Pancreas (tissue), 10 donors: Measurements from ENCODE around the gene CLOCK. TPM values are rescaled to one million over a fixed set of nuclear protein-coding genes. Genes with fewer than 3 reads are reported as not detected.

Experiments
- ATAC-seq, 4 donors: fragments of 200-7000 bp; cut with Tn5 transposase; one replicate each; pipeline versions ENCODE4 v1.8.0 to v1.9.1; 2020; ENCODE audit warnings: mild to moderate bottlenecking in 4 of 4, moderate library complexity in 4 of 4
- DNase-seq, 6 donors: peaks; one replicate each; pipeline ENCODE4 v3.0.0-alpha.2; 2020
- FAIRE-seq: peaks from 2 replicates; lab custom pipeline; 2012; peaks lifted over from hg19 to GRCh38; lab: Jason Lieb, UNC
- H3K27ac ChIP-seq, 4 donors: fragments of 200-600 bp; sonication (generic); 1 replicate in 3 of 4; 2 replicates in 1 of 4; pipeline versions ENCODE4 v1.5.0 to v1.8.0; 2020
- H3K27me3 ChIP-seq, 4 donors: fragments of 200-600 bp; one replicate each; pipeline ENCODE4 v1.8.0; 2021
- H3K36me3 ChIP-seq, 3 donors: fragments of 200-600 bp; sonication (generic) in 1 of 3; one replicate each; pipeline versions ENCODE4 v1.5.0 to v1.8.0; 2020 to 2021
- H3K4me1 ChIP-seq, 3 donors: fragments of 200-600 bp; one replicate each; pipeline ENCODE4 v1.8.0; 2021
- H3K4me3 ChIP-seq, 4 donors: fragments of 200-600 bp; sonication (generic) in 2 of 4; one replicate each; pipeline versions ENCODE4 v1.5.0 to v1.8.0; 2020 to 2021
- H3K9me3 ChIP-seq, 4 donors: fragments of 200-600 bp; one replicate each; pipeline ENCODE4 v1.8.0; 2021
- WGBS, 2 donors: extraction: QIAGEN DNeasy Blood & Tissue Kit; methylation state at CpG; one replicate each; pipeline ENCODE4 v1.1.7; 2013; 5-methylcytosine and 5-hydroxymethylcytosine counted together
- intact Hi-C, 3 donors: fragments of 100-400 bp; cut with DNase I; formaldehyde crosslinking; loops; one replicate each; pipeline versions ENCODE4 v1.11.1 to v1.14.2; 2022
- polyA plus RNA-seq, 2 donors: library from polyadenylated mRNA; stranded (reverse); fragments of 200-250 nt; gene quantifications; one replicate each; pipeline ENCODE4 v1.2.3, GENCODE V29; 2013
- total RNA-seq, 6 donors: library from RNA; stranded (reverse); fragmentation: NEBNext Ultra II Directional in 4 of 6; extraction: Animal tissue kit (Norgen Biotek cat#: 25700) in 4 of 6; gene quantifications; one replicate each; pipeline versions ENCODE4 v1.2.1 to v1.2.4, GENCODE V29; 2021 to 2023
- TF ChIP-seq, protein P1 (sequence below), 4 donors: fragments of 200-600 bp; sonication (generic) in 3 of 4; IDR thresholded peaks; one replicate each; pipeline versions ENCODE4 v1.5.0 to v1.8.0; 2021; ENCODE audit warnings: antibody characterized with exemption in 4 of 4
- donor health status: healthy with polysubstance abuse.
- donor health status: DM: no; HTN: no; CAD: no; lungs with moderate emphysema.
- donor health status: DM: no; HTN: no; CAD: no.
- donor health status: control.
- donor health status: control.
- donor health status: Bipolar disorder and iron deficiency.
- donor health status: DM: yes; HTN: yes; CAD: no.
- donor health status: DM: no; HTN: no; CAD: no.
- donor health status: DM: no; HTN: no; CAD: no.
- donor health status: DM: yes; HTN: yes; CAD: no.

Gene CLOCK
- total and polyA plus RNA-seq, 8 donors = 2.9 to 14.1 (median 10.8) TPM

DNA sequence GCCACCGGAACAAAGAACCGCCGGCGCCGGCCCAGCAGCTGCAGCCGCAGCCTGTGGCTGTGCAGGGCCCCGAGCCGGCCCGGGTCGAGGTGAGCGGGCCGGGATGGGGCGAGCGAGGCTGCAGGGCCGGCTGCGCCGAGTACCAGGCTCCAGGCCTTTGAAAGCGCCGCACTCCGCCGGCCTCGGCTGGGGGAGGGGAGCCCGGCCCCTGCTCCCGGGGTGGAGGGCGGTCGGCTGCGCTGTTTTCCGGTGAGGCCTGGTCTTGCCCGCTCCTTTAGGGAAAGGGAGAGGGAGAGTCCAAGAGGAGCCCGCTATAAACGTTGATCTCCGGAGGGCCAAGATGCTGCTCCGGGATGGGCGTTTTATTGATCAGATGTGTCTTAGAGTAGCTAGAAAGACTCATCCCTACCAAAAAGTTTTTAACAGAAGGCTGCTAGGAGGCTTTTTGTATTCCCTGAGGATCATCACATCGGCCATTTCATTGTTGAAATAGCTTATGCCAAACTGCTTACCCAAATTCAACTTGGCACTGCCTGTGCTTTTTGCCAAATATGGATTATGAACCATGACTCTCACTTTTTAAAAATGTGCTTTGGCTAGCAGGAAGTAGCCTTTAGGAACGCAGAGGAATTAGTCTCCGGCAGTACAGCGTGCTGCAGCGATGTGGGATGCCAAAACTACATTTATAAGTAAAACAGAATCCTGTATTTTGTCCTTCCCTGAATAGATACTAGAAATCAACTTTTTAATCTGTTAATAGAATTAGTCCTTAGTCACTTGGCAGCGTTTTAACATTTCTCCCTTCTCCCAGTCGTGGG, 150.2 kb downstream of the CLOCK start:
- WGBS, 2 donors = 0% methylated on average over 41 of the region's 41 CpGs
- Histone ChIP-seq H3K36me3 (no peaks in the 10 kb centered on the region), H3K27ac (peak overlapping the region; percentile 96 to 99 (median 97)), H3K4me1 (peaks cover 10 to 22% (median 14%) of the 10 kb centered on the region in 3 donors), H3K9me3 (no peaks in the 10 kb centered on the region), H3K27me3 (no peaks in the 10 kb centered on the region), H3K4me3 (peak overlapping the region; percentile 92 to 99 (median 94))
- TF ChIP-seq, protein P1, sequence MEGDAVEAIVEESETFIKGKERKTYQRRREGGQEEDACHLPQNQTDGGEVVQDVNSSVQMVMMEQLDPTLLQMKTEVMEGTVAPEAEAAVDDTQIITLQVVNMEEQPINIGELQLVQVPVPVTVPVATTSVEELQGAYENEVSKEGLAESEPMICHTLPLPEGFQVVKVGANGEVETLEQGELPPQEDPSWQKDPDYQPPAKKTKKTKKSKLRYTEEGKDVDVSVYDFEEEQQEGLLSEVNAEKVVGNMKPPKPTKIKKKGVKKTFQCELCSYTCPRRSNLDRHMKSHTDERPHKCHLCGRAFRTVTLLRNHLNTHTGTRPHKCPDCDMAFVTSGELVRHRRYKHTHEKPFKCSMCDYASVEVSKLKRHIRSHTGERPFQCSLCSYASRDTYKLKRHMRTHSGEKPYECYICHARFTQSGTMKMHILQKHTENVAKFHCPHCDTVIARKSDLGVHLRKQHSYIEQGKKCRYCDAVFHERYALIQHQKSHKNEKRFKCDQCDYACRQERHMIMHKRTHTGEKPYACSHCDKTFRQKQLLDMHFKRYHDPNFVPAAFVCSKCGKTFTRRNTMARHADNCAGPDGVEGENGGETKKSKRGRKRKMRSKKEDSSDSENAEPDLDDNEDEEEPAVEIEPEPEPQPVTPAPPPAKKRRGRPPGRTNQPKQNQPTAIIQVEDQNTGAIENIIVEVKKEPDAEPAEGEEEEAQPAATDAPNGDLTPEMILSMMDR (IDR thresholded peaks at IDR 0.05) = no peak
- DNase-seq (peak; percentile 43 to 79 (median 62)), ATAC-seq (peak; percentile 46 to 65 (median 52)), FAIRE-seq (no peak)
- intact Hi-C loops = no loop called here

DNA sequence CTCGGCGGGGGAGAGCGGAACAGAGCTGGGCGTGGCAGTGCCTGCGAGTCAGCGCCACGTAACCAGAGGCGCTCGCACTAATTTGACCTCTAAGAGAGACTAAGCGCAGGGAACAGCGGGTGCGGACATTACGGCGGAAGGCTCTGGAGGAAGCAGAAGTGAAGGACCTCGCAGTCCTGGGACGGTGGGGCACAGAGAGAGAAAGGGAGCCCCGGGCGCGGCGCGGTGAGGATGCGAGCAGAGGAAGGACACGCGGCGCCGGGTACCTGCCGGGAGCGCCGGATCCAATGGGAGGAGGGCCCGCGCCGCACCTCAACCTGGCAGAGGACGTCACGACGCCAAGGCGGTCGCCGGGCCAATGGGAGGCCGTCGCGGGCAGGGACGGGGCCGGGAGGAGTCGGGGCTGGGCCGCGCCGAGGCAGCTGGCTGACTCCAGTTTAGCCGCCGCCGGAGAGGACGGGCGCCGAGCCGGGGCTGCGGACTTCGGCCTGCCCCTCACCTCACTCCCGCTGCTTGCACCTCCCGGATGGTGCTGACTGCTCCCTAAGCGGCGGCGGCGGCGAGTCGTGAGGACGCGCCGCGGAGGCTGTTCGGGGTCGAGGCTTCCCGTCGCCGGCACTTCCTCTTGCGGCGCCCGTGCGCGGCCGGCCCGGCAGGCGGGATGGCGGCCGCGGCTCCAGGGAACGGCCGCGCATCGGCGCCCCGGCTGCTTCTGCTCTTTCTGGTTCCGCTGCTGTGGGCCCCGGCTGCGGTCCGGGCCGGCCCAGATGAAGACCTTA, 151.0 kb downstream of the CLOCK start, which contains the start of gene TMEM165:
Gene TMEM165 (plus strand): TSS at position 429 of the 779 bp plus-strand sequence. CDS start 233 bp downstream, at position 662.
- peaks cover 3 to 18% (median 9%) of the 10 kb centered on the region in 3 donors for H3K4me1 ChIP-seq
- TF ChIP-seq, protein P1 (IDR thresholded peaks at IDR 0.05) = no peak
- H3K27me3 ChIP-seq = no peaks in the 10 kb centered on the region
- H3K27ac ChIP-seq = peak within 1 kb of the TSS; percentile 96 to 99 (median 97)
- DNase-seq (peak; percentile 93 to 99 (median 95)), ATAC-seq (peak; percentile 93 to 97 (median 96)), FAIRE-seq (no peak)
- H3K36me3 ChIP-seq = no peaks in the 10 kb centered on the region
- H3K9me3 ChIP-seq = no peaks in the 10 kb centered on the region
- 0 to 1% methylated on average over 57 to 95 of the region's 95 CpGs for WGBS, 2 donors
- intact Hi-C loops = no loop called here
- H3K4me3 ChIP-seq = peak within 1 kb of the TSS; percentile 92 to 99 (median 94)

DNA sequence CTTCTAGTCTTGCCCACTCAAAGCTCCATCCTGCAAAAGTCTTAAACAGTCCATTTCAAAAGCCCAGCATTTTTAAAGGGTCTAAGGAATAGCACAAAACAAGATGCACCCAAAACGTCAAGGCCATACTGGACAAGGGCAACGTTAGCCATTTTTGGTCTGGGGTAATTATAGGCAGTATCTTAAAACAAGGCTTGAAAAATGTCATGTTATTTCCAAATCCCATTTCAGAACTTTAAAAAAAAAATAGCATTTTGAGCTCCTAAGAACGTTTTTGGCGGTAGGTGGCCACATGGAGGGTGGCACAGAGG, 151.5 kb downstream of the CLOCK start:
- FAIRE-seq (no peak), ATAC-seq (no peak), DNase-seq (no peak)
- H3K4me1 ChIP-seq = peaks cover 0 to 15% (median 5%) of the 10 kb centered on the region in 3 donors
- WGBS, 2 donors = 1 to 2% methylated on average over 4 of the region's 4 CpGs
- TF ChIP-seq, protein P1 (IDR thresholded peaks at IDR 0.05) = no peak
- H3K9me3 ChIP-seq = no peaks in the 10 kb centered on the region
- H3K36me3 ChIP-seq = no peaks in the 10 kb centered on the region
- peak overlapping the region; percentile 92 to 99 (median 94) for H3K4me3 ChIP-seq
- intact Hi-C loops = no loop called here
- no peaks in the 10 kb centered on the region for H3K27me3 ChIP-seq
- H3K27ac ChIP-seq = peak overlapping the region; percentile 96 to 99 (median 97)

DNA sequence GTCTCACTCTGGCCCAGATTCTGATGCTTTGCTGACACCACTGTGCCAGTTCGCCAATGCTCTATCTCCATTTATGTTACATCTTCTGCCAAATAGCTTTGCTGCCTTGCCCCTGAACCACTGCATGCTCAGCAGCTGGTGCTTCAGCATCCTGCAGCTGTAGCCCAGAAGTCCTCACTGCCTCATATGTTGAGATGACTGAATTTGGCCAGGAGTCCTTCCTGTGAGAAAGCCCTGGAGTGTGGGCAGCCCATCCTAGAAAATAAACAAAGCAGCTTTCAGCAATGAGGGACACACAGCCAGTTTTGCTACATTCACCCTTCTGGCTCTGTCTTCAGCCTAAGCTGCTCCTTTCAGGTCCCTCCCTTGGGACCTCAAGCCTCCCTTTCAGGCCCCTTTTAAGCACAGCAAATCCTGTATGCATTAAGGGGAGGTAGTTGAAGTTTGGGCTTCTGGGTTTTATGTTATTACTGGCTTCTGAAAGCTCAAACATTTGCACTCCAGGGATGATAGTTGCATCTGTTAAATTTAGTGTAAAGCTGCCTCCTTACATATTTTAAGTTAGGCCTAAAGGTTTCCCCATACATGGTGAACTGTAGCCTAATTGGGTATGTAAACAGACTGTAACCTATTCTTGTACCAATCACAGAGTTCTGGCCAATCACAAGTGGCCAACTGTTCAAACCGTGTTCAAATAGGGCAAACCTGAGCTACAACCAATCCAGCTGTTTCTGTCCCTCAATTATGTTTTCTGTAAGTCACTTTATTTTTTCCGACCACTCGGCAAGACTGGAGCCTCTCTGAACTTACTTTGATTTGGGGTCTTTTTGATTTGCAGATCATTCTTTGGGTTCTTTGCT, 153.0 kb downstream of the CLOCK start:
- peaks cover 0 to 5% (median 4%) of the 10 kb centered on the region in 3 donors for H3K4me1 ChIP-seq
- no peaks in the 10 kb centered on the region for H3K27me3 ChIP-seq
- no peak overlapping the region for H3K27ac ChIP-seq
- FAIRE-seq = no peak
- H3K36me3 ChIP-seq = no peaks in the 10 kb centered on the region
- TF ChIP-seq, protein P1 (IDR thresholded peaks at IDR 0.05) = no peak
- no peak for DNase-seq
- intact Hi-C loops = no loop called here
- WGBS, 2 donors = 63 to 79% methylated on average over 4 of the region's 4 CpGs
- H3K4me3 ChIP-seq = no peak overlapping the region
- H3K9me3 ChIP-seq = no peaks in the 10 kb centered on the region
- no peak for ATAC-seq
